HG03558 (cell line): Measurements from ENCODE around the gene SLC35A1.

Experiments
- ATAC-seq: cut with Tn5 transposase; IDR thresholded peaks from one replicate; pipeline ENCODE4 v1.9.1; 2021; ENCODE audit warnings: moderate number of reproducible peaks; ENCODE audit not compliant: unreplicated experiment; ENCODE audit errors: extremely low read depth

Gene SLC35A1

DNA sequence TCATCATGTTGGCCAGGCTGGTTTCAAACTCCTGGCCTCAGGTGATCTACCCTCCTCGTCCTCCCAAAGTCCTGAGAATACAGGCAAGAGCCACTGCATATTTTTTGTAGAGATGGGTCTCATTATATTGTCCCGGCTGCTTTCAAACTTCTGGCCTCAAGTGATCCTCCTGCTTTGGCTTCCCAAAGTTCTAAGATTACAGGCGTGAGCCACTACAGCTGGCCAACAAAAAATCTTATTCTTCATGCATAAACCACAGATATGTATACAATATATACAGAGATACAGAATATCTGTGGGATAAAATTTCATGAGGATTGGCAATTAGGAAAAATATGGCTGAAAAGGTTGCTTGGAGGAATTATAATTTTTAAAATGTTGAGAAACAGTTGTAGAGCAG, 49.9 kb downstream of the SLC35A1 start:
- no peak for ATAC-seq

DNA sequence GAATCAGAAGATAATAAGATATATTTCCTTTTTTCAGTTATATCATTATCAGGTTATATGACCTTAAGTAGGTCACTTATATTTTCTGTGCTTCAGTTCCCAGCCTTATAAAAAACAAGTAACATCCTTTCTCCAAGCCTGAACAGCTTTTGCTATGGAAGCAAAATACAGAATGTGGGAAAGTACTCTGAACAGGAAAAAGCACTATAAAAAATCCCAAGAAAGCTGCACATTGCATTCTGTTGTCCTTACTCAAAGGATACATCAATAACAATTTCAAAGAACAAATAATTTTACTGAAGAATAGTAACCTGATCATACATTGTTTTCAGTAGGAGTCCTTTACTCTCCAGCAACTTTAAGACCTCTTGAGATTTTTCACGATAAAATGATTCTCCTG, 56.4 kb downstream of the SLC35A1 start:
- ATAC-seq, result no peak

DNA sequence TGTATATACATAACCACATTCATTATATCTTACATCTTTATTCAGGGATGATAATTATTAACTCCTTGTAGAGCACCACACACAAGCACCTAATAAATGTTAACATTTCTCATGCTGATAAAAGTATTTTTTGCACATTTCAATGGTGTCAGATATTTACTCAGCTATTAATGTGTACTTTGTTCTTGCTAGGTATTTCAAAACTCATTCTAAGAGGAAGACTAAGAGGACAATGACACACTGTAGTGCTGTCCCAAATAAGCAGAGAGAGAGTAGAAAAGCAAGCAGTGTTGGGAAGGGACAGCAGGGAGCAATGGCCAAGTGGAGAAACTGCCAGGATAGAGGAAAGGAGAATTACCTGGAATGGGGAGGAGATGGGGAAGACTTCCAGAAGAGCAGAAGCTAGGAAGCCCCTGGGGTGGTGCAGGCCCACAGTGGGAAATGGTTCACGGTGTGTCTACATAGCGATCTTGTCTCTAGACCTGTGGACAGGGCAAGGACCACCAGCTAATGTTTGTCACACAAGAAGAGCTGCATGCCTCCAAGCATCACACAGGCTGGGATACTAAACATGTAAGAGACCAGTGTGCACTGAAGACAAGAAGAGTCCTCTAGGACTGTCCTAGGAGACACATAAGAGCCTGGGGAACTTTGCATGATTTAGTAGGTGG, 61.7 kb downstream of the SLC35A1 start:
- no peak for ATAC-seq

DNA sequence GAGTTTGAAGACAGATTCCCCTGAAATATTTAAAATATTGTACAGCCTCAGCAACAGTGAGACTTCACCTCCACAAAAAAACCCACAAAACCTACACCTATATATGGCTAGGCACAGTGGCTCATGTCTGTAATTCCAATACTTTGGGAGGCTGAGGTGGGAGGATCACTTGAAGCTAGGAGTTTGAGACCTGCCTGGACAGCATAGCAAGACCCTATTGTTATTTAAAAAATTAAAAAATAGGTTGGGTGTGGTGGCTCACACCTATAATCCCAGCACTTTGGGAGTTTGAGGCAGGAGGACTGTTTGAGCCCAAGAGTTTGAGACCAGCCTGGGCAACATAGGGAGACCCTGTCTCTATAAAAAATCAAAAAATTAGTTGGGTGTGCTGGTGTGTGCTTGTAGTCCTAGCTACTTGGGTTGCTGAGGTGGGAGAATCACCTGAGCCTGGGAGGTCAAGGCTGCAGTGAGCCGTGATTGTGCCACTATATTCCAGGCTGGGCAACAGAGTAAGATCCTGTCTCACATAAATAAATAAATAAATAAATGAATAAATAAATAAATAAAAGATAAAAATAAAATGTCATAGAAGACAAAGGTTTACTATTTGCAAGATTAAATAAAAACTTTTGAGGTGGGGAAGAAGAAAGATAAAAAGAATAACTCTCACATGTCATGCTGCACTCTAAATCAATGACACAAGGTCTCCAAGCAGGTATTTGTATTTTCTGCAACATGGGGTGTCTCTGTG, 65.9 kb downstream of the SLC35A1 start:
- no peak for ATAC-seq

DNA sequence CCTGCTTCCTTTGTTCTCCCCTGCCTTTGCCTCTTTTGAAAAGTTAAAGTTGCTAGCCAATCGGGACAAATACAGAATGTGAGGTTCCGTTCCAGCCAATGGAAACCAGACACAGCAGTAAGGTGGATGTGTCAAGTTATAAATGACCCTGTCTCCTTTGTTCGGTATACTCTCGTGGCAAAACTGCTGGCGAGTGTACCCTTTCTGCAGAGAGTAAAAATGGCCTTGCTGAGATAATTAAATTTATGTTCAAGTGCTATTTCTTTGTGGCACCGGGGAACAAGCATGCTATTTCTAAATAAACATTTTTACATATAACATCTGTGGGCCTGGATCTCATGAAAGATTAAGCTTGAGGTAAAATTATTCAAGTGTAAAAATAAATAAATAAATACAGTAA, 66.8 kb downstream of the SLC35A1 start:
- ATAC-seq, result no peak

DNA sequence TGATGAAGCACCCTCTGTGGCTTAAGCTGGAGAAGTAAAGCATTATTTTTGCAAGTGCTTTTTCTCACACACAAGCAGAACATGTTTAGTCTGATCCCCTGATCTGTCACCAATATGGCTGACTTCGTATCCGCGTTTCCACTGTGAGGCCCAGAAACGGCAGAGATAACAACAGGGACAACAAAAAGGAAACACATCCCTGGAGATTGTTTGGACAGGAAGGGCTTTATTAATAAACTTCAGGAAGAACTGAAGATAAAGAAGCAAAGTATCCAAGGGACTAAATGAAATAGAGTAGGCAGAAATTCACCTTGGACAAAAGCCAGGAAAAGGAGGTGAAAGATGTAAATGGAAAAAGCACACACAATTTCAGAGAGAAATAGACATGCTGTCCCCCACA, 67.8 kb downstream of the SLC35A1 start:
- no peak for ATAC-seq

DNA sequence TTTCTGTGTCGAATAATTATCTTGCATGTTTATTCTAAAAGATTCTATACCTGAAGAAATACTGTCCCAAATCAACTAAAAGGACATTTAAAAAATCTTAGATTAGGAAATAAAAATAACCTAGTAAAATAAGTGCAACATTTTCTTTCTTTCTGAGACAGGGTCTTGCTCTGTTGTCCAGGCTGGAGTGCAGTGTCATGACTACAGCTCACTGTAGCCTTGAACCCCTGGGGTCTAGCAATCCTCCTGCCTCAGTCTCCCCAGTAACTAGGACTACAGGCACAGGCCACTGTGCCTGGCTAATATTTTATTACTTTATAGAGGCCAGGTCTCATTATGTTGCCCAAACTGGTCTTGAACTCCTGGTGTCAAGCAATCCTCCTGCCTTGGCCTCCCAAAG, 68.3 kb downstream of the SLC35A1 start:
- no peak for ATAC-seq

DNA sequence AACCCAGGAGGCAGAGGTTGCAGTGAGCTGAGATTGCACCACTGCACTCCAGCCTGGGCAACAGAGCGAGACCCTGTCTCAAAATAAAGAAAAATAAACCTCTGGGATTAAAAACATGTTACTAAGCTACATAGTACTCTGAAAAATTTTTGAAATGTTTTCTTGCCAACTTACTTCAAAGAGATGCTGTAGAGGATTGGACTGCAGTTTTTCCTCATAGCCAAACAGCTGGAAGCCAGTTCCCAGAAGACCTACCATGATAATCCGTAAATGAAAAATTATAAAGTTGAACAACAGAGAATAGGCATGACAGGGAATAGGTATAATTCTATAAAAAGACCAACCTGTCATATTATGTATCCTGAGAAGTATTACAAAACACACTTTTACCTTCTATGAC, 69.0 kb downstream of the SLC35A1 start:
- no peak for ATAC-seq

DNA sequence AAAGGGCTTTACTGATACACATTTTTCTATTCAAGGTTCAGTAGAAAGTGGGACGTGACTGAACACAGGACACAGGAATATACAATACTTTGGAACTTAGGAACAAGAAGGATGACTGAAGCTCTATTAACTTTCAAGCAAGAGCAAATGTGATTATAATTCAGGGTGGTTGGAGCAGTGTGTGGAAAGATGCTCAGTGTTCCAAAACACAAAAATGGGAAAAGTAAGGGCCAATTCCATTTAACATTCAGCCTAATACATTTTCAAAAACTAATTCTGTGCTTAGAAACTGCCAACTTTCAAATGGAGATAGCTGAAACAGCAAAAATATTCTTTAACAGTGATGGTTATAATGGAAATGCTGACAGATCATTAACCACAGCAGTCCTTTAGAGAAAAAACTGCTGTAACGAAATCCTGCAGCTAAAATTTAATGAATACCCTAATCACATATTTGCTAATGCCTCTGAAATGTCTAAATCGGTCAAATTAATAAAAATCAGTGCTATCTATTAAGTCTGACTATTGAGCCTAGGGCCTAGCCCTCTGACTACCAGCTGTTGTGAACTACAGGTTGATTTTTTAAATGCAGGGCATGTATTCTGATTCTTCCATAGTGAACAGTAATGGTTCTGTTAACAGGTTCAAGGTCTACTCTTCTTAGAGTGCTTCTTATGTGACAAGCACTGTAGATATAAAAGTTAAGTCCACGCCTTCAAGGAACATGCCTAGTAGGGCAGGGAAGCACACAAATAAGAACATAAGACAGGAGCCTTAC, 71.1 kb downstream of the SLC35A1 start:
- ATAC-seq, result no peak

DNA sequence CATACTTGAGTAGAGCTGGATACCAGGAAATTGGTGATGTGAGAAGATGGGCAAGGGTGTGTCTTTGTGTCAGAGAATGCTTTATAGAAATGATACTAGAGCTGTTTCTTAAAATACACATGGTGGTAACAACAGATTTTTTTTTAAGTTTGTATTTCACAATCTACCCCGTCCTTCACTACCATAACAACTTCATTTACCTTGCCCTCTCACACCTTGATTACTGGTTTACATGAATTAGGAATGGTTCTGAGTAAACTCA, 71.6 kb downstream of the SLC35A1 start:
- ATAC-seq, result no peak

DNA sequence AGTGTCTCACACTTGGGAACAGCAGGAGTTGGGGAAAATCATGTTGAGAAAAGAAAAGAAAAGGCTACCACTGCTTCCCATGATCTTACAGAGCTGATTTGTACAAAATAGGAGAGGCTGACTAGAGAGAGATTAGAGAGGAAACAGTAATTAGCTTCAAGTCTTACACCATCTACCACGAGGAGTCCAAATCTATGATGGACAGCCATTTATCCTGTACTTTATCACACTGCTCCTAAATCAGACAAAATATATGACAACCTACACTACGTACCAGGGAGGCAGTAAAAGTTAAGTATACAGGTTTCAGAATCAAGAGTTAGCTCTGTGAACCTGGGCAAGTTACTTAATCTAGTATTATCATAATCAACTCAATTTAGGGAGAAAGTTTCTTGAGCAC, 79.0 kb downstream of the SLC35A1 start:
- no peak for ATAC-seq

DNA sequence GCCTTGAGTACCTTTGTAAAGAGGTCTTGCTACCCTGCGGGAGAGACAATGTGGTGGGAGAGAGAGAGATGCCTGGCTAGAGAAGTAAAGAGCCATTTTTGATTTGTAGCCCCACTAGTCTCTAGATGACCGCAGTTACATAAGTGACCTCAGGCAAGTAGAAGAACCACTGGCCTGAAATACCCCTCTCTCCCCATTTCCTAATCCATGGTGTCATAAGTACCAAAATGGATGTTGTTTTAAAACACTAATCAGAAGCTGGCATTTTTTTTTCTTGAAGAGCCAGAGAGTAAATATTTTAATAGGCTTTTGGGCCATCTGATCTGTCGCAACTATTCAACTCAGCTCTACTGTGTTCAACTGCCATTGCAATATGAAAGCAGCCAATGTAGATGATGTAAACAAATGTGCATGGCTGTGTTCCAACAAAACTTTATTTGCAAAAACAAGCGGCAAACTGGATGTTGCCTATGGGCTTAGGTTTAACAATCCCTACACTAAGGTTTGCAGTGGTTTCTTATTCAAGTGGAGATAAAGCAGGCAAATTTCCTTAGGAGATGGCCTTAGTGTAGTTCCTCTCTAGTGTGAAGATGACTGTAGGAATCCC, 80.5 kb downstream of the SLC35A1 start:
- ATAC-seq, result no peak

DNA sequence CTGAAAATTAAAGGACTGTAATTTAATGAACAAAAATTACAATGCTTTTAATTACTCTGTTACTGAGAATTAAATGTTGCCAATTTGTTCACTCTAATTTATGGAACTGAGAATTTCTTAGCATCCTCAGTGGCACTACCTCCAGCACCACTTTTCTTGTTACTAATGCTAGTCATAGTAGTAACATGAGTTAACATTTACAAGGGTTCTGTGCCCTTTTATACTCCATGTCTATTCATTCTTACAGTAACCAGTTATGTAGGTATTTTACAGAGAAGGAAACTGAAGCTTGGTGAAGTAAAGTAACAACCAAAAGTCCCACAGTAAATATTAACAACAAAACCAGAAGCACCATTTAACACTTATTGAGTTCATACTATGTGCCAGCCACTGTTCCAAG, 82.7 kb downstream of the SLC35A1 start:
- ATAC-seq, result no peak

DNA sequence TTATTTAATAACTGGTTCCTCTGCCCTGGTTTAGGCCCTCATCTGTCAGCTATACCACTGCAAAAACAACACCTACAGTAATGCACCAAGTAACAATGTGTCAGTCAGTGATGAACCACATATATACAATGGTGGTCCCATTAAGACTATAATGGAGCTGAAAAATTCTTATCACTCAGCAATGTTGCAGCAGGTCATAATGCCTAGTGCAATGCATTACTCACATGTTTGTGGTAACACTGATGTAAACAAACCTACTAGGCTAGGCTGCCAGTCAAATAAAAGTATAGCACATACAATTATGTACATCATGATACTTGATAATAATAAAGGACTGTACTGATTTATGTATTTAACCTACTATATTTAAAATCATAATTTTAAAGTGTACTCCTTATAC, 85.7 kb downstream of the SLC35A1 start:
- no peak for ATAC-seq

DNA sequence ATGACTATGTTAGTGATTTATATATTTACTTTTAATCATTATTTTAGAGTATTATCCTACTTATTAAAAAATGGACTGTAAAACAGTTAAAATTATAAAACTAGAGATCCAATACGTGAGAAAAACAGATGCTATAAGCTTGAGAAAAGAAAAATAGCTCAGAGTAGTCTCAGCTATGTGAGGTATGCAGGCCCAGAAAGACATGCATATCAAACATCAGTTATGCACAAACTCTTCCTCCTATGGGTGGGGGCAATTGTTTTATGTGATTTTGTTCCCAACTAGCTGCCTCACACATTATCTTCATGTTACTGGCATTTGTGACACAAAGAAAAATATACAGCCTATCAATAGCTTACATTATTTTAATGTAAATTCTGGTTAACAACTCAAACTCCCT, 88.2 kb downstream of the SLC35A1 start:
- no peak for ATAC-seq
